Kidney (tissue), 14 donors: ENCODE results near the gene THEMIS. TPM values are rescaled to one million over a fixed set of nuclear protein-coding genes. Genes with fewer than 3 reads are reported as not detected.

Experiments used
- DNase-seq, 5 donors: peaks; one replicate each; pipeline ENCODE4 v3.0.0-alpha.2; 2013 to 2020
- FAIRE-seq: peaks from 2 replicates; lab custom pipeline; 2012; peaks lifted over from hg19 to GRCh38; lab: Jason Lieb, UNC
- H3K27ac ChIP-seq, 2 donors: one replicate each; pipeline ENCODE4 v1.7.0; 2013; ENCODE audit warnings: low read depth in 2 of 2, low read length in 2 of 2, inconsistent platforms in 1 of 2
- H3K27me3 ChIP-seq: one replicate; pipeline ENCODE4 v1.7.1; 2013; ENCODE audit warnings: low read length, inconsistent platforms; ENCODE audit not compliant: control insufficient read depth, insufficient read depth
- H3K36me3 ChIP-seq, 3 donors: one replicate each; pipeline versions ENCODE4 v1.7.0 to v1.7.1; 2013; ENCODE audit warnings: low read length in 3 of 3, control low read depth in 1 of 3, inconsistent platforms in 1 of 3; ENCODE audit not compliant: insufficient read depth in 3 of 3, control insufficient read depth in 2 of 3
- H3K4me1 ChIP-seq, 3 donors: one replicate each; pipeline versions ENCODE4 v1.7.0 to v1.7.1; 2013; ENCODE audit warnings: low read length in 3 of 3, inconsistent platforms in 1 of 3, low read depth in 1 of 3; ENCODE audit not compliant: control insufficient read depth in 2 of 3, insufficient read depth in 2 of 3
- H3K4me3 ChIP-seq, 3 donors: one replicate each; pipeline versions ENCODE4 v1.7.0 to v1.8.1; 2013; ENCODE audit warnings: low read length in 3 of 3, control low read depth in 1 of 3, inconsistent platforms in 1 of 3
- H3K9ac ChIP-seq, 3 donors: one replicate each; pipeline versions ENCODE4 v1.7.0 to v1.7.1; 2013; ENCODE audit warnings: low read length in 3 of 3, control low read depth in 1 of 3, inconsistent platforms in 1 of 3
- H3K9me3 ChIP-seq, 3 donors: one replicate each; pipeline versions ENCODE4 v1.7.0 to v1.7.1; 2013; ENCODE audit warnings: low read length in 3 of 3, control low read depth in 1 of 3, inconsistent platforms in 1 of 3; ENCODE audit not compliant: control insufficient read depth in 2 of 3, insufficient read depth in 1 of 3
- CTCF ChIP-seq: IDR thresholded peaks from 3 replicates; pipeline ENCODE4 v1.5.1; 2012; ENCODE audit warnings: mild to moderate bottlenecking, moderate library complexity, borderline replicate concordance; ENCODE audit not compliant: insufficient read depth; ENCODE audit errors: extremely low read depth
- intact Hi-C: fragments of 100-400 bp; cut with DNase I; formaldehyde crosslinking; loops from one replicate; pipeline ENCODE4 v1.11.1; 2022
- polyA plus RNA-seq: library from polyadenylated mRNA; stranded (reverse); fragments of 350-450 nt; fragmentation: Illumina TruSeq; extraction: RNeasy Lipid Tissue Mini Kit (QIAGEN cat#74804); gene quantifications from one replicate; pipeline ENCODE4 v1.2.3, GENCODE V29; 2014; ENCODE audit warnings: low read depth, low replicate concordance; ENCODE audit not compliant: insufficient read depth
- total RNA-seq: library from RNA; stranded (reverse); fragmentation: NEBNext Ultra II Directional; extraction: Animal tissue kit (Norgen Biotek cat#: 25700); gene quantifications from one replicate; pipeline ENCODE4 v1.2.1, GENCODE V29; 2021
- donor health status: control.
- donor health status: control.
- donor health status: control.
- donor health status: control.
- donor health status: control.
- donor health status: DM: yes; HTN: yes; CAD: no.
- donor health status: Normal renal cell carcinoma (clear cell type).

Gene THEMIS
- total and polyA plus RNA-seq, 2 donors from 2014 or later = 3.3 TPM; not detected in 1

- no peak overlapping the region for H3K4me3 ChIP-seq
- H3K9me3 ChIP-seq = no peaks in the 10 kb centered on the region
- DNase-seq (no peak), FAIRE-seq (no peak)
- H3K9ac ChIP-seq = no peak overlapping the region
- H3K27me3 ChIP-seq = no peaks in the 10 kb centered on the region
- no peak overlapping the region for H3K27ac ChIP-seq
- H3K4me1 ChIP-seq = no peaks in the 10 kb centered on the region
- H3K36me3 ChIP-seq = no peaks in the 10 kb centered on the region
- TF ChIP-seq CTCF = no peak
- intact Hi-C loops = no loop called here
These were observed 13.4 kb upstream of the THEMIS start for GRCh38 chr6:127914240-127914639.

- Histone ChIP-seq H3K27ac (no peak overlapping the region), H3K9me3 (no peaks in the 10 kb centered on the region), H3K4me3 (no peak overlapping the region), H3K27me3 (no peaks in the 10 kb centered on the region), H3K4me1 (no peaks in the 10 kb centered on the region), H3K36me3 (no peaks in the 10 kb centered on the region), H3K9ac (no peak overlapping the region)
- DNase-seq = no peak
- no peak for FAIRE-seq
- intact Hi-C loops = no loop called here
- TF ChIP-seq CTCF = no peak
These were observed 12.1 kb upstream of the THEMIS start for GRCh38 chr6:127912914-127913313.

- Histone ChIP-seq H3K27ac (no peak overlapping the region), H3K9ac (no peak overlapping the region), H3K27me3 (no peaks in the 10 kb centered on the region), H3K4me3 (no peak overlapping the region), H3K9me3 (peaks cover 0 to 4% (median 0%) of the 10 kb centered on the region in 3 donors), H3K36me3 (no peaks in the 10 kb centered on the region), H3K4me1 (no peaks in the 10 kb centered on the region)
- no peak for TF ChIP-seq CTCF
- DNase-seq (no peak), FAIRE-seq (no peak)
- intact Hi-C loops = no loop called here
These were observed 7.2 kb upstream of the THEMIS start for GRCh38 chr6:127907960-127908640.
